Measurements from ENCODE around the gene SRRM4.

Gene SRRM4

DNA sequence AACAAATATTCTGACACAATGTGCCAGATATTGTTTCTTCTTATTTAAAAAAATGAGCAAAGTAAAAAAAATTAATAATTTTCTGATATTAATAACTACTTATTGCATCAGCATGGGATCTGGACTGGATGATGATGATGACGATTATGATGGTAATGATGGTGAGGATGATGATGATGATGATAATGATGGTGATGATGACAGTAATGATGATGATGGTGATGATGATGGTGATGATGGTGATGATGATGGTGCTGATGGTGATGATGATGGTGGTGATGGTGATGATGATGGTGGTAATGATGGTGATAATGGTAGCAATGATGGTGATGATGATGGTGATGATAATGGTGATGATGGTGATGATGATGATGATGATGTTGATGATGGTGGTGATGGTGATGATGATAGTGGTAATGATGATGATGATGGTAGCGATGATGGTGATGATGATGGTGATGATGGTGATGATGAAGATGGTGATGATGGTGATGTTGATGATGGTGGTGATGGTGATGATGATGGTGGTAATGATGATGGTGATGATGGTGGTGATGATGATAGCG, 94.0 kb downstream of the SRRM4 start:
- Histone ChIP-seq H3K27me3 (ENCODE audit: control insufficient read depth, low read length) (no peaks in the 10 kb centered on the region), H4K20me1 (ENCODE audit: control insufficient read depth, insufficient read depth, low read depth, low read length) (no peaks in the 10 kb centered on the region), H3K36me3 (ENCODE audit: control insufficient read depth, low read length) (no peaks in the 10 kb centered on the region), H3K9me3 (ENCODE audit: control insufficient read depth, insufficient read depth, low read length) (no peaks in the 10 kb centered on the region), H3K9me2 (replicated peaks; ENCODE audit: control insufficient read depth, low read length) (no peaks in the 10 kb centered on the region), H3K4me3 (ENCODE audit: low read length) (no peak overlapping the region), H3K4me2 (ENCODE audit: low read length) (no peak overlapping the region), H3F3A (ENCODE audit: control insufficient read depth, insufficient read depth) (no peaks in the 10 kb centered on the region), H3K79me2 (ENCODE audit: control insufficient read depth, low read length) (no peaks in the 10 kb centered on the region), H3K27ac (ENCODE audit: low read depth, low read length) (no peak overlapping the region), H3K4me1 (ENCODE audit: control insufficient read depth, low read length) (no peaks in the 10 kb centered on the region)
- TF ChIP-seq, protein P1, sequence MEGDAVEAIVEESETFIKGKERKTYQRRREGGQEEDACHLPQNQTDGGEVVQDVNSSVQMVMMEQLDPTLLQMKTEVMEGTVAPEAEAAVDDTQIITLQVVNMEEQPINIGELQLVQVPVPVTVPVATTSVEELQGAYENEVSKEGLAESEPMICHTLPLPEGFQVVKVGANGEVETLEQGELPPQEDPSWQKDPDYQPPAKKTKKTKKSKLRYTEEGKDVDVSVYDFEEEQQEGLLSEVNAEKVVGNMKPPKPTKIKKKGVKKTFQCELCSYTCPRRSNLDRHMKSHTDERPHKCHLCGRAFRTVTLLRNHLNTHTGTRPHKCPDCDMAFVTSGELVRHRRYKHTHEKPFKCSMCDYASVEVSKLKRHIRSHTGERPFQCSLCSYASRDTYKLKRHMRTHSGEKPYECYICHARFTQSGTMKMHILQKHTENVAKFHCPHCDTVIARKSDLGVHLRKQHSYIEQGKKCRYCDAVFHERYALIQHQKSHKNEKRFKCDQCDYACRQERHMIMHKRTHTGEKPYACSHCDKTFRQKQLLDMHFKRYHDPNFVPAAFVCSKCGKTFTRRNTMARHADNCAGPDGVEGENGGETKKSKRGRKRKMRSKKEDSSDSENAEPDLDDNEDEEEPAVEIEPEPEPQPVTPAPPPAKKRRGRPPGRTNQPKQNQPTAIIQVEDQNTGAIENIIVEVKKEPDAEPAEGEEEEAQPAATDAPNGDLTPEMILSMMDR (IDR thresholded peaks at IDR 0.05; ENCODE audit: low read depth, low read length, poor library complexity, severe bottlenecking) = no peak
- TF ChIP-seq EZH2phosphoT487 (IDR thresholded peaks at IDR 0.05; ENCODE audit: borderline replicate concordance, low read length) = no peak

DNA sequence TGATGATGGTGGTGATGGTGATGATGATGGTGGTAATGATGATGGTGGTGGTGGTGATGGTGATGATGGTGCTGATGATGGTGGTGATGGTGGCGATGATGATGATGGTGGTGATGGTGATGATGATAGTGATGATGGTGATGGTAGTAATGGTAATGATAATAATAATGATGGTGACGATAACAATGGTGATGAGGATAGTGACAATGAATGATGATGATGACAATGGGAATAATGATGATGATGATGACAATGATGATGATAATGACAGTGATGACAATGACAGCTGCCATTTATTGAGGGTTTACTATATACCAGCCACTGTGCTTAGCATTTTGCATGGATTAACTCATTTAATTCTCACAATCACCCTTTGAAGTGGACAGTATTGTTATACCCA, 94.6 kb downstream of the SRRM4 start:
- Histone ChIP-seq H4K20me1 (ENCODE audit: control insufficient read depth, insufficient read depth, low read depth, low read length) (no peaks in the 10 kb centered on the region), H3K79me2 (ENCODE audit: control insufficient read depth, low read length) (no peaks in the 10 kb centered on the region)
- TF ChIP-seq, protein P1 (IDR thresholded peaks at IDR 0.05; ENCODE audit: low read depth, low read length, poor library complexity, severe bottlenecking) = no peak
- no peak for TF ChIP-seq EZH2phosphoT487 (IDR thresholded peaks at IDR 0.05; ENCODE audit: borderline replicate concordance, low read length)

DNA sequence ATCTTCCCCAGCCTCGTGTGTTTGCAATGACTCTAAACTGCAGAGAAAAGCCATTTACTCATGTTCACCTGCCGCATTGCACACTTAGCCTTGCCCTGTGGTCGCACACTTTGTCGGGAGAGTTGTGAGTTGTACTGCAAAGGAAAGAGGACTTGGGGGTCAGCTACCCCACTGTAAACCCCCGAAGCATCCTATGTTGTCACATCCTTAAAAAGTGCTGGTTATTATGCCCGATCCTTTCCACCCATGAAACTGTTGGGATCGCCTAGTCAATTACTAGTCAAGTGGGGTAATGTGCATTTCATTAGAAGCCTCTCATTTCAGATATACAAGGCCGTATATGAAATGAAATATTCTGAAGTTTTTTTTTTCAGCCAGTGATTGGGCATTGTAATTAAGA, 98.2 kb downstream of the SRRM4 start:
- Histone ChIP-seq H3K36me3 (ENCODE audit: control insufficient read depth, low read length) (no peaks in the 10 kb centered on the region), H4K20me1 (ENCODE audit: control insufficient read depth, insufficient read depth, low read depth, low read length) (no peaks in the 10 kb centered on the region), H3K4me1 (ENCODE audit: control insufficient read depth, low read length) (no peaks in the 10 kb centered on the region), H3F3A (ENCODE audit: control insufficient read depth, insufficient read depth) (no peaks in the 10 kb centered on the region), H3K9me2 (replicated peaks; ENCODE audit: control insufficient read depth, low read length) (no peaks in the 10 kb centered on the region), H3K27ac (ENCODE audit: low read depth, low read length) (no peak overlapping the region), H3K79me2 (ENCODE audit: control insufficient read depth, low read length) (no peaks in the 10 kb centered on the region), H3K9me3 (ENCODE audit: control insufficient read depth, insufficient read depth, low read length) (no peaks in the 10 kb centered on the region), H3K4me2 (ENCODE audit: low read length) (no peak overlapping the region), H3K27me3 (ENCODE audit: control insufficient read depth, low read length) (no peaks in the 10 kb centered on the region), H3K4me3 (ENCODE audit: low read length) (no peak overlapping the region)
- TF ChIP-seq, protein P1 (IDR thresholded peaks at IDR 0.05; ENCODE audit: low read depth, low read length, poor library complexity, severe bottlenecking) = no peak
- TF ChIP-seq EZH2phosphoT487 (IDR thresholded peaks at IDR 0.05; ENCODE audit: borderline replicate concordance, low read length) = no peak

More for the DNA sequence above, 94.6 kb downstream of the SRRM4 start:
- Histone ChIP-seq H3K27ac (ENCODE audit: low read depth, low read length) (no peak overlapping the region), H3K9me3 (ENCODE audit: control insufficient read depth, insufficient read depth, low read length) (no peaks in the 10 kb centered on the region), H3K4me1 (ENCODE audit: control insufficient read depth, low read length) (no peaks in the 10 kb centered on the region), H3K27me3 (ENCODE audit: control insufficient read depth, low read length) (no peaks in the 10 kb centered on the region), H3K4me3 (ENCODE audit: low read length) (no peak overlapping the region), H3K36me3 (ENCODE audit: control insufficient read depth, low read length) (no peaks in the 10 kb centered on the region), H3K9me2 (replicated peaks; ENCODE audit: control insufficient read depth, low read length) (no peaks in the 10 kb centered on the region), H3F3A (ENCODE audit: control insufficient read depth, insufficient read depth) (no peaks in the 10 kb centered on the region), H3K4me2 (ENCODE audit: low read length) (no peak overlapping the region)

Data from DOHH2 (cell line).